ENCODE measurements around the gene SLC12A4.
A peak's percentile ranks its signal among the peaks of the same experiment; 100 is the strongest.
"Not testable (repeated sequence)": the region's sequence is repeated elsewhere in the genome, so short reads cannot be mapped to it uniquely, and the experiment has no call there.

Gene SLC12A4

DNA sequence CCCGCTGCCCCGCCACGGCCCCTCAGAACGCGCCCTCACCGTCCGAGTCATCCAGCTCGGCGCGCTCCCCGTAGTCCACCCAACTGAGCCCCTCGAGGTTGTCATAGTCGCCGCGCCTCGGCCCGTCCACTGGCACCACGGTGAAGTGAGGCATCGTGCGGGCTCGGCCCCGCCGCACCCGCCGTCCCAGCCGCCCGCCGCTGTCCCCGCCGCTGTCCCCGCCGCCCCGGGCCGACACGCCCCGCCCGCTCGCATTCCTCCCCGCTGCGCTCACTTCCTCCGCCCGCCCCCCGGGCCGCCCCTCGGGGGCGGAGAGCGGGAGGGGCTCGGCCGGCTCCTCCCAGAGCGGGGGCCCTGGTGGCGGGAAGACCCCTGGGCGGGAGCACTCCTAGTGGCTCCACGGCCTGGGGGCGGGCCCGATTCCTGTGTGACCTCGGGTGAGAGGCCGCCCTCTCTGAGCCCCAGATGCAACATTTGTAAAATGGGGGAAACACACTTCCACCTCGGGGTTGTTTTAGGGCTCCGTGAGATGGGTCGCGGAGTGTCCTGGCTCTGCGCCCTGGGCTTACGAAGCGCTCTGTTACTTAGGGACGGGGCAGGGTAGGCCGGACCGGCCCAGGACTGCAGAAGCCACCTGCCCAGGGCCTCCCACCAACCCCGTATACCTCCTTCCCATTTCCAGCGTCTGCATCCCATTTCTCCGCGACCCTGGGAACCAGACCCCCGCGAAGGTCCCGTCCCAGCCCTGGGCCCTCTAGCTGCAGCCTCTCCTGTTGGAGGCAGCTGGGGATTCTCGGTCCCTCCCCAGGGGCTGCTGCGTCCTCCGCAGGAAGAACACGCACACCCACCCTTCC, at the start of gene SLC12A4:
TSS of gene SLC12A4 (minus strand) at position 238 of the 854 bp plus-strand sequence. CDS start at position 154, 84 bp downstream.
- Histone ChIP-seq H3K36me3 (ENCODE audit: control insufficient read depth, insufficient read depth, low read length) (no peaks in the 10 kb centered on the region), H3K9me3 (ENCODE audit: control insufficient read depth, low read length) (no peaks in the 10 kb centered on the region), H3K27me3 (ENCODE audit: control insufficient read depth, insufficient read depth, low read length) (no peaks in the 10 kb centered on the region), H3K4me3 (ENCODE audit: low read depth, low read length) (peak within 1 kb of the TSS; percentile 84), H3K4me2 (ENCODE audit: low read length) (peak within 1 kb of the TSS; percentile 99), H3K27ac (peak within 1 kb of the TSS; percentile 67), H3K79me2 (no peaks in the 10 kb centered on the region), H2AFZ (peak within 1 kb of the TSS; percentile 97), H3K4me1 (peaks cover 31% of the 10 kb centered on the region), H3K9ac (peak within 1 kb of the TSS; percentile 46)
- TF ChIP-seq, protein P1, sequence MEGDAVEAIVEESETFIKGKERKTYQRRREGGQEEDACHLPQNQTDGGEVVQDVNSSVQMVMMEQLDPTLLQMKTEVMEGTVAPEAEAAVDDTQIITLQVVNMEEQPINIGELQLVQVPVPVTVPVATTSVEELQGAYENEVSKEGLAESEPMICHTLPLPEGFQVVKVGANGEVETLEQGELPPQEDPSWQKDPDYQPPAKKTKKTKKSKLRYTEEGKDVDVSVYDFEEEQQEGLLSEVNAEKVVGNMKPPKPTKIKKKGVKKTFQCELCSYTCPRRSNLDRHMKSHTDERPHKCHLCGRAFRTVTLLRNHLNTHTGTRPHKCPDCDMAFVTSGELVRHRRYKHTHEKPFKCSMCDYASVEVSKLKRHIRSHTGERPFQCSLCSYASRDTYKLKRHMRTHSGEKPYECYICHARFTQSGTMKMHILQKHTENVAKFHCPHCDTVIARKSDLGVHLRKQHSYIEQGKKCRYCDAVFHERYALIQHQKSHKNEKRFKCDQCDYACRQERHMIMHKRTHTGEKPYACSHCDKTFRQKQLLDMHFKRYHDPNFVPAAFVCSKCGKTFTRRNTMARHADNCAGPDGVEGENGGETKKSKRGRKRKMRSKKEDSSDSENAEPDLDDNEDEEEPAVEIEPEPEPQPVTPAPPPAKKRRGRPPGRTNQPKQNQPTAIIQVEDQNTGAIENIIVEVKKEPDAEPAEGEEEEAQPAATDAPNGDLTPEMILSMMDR (IDR thresholded peaks at IDR 0.05) = no peak

DNA sequence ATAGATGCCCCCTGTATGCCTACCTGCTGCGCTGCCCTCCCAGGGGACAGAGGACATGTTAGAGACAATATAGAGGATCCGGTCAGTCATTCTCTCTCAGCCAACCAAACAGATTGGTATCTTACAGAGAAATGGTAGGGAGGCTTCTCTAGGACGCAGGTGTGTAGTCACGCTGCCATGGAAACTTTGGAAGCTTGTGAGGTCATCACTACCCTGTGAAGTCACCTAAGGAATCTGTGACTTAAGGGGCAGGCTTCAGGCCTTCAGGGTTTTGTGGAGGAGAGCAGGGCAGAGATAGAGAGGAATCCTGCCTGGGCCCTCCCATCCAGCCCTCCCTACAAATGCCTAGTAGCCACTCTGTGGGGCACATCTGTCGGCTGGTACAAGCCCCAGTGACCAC, 47.2 kb upstream of the SLC12A4 start, which contains the start of gene DPEP2NB:
TSS of gene DPEP2NB (minus strand) at position 231 of the 400 bp plus-strand sequence. CDS start at position 90, 141 bp downstream.
- H3K4me3 ChIP-seq (ENCODE audit: low read depth, low read length) = no peak within 1 kb of the TSS
- H2AFZ ChIP-seq = peak within 1 kb of the TSS; percentile 5
- TF ChIP-seq, protein P1 (IDR thresholded peaks at IDR 0.05) = no peak

DNA sequence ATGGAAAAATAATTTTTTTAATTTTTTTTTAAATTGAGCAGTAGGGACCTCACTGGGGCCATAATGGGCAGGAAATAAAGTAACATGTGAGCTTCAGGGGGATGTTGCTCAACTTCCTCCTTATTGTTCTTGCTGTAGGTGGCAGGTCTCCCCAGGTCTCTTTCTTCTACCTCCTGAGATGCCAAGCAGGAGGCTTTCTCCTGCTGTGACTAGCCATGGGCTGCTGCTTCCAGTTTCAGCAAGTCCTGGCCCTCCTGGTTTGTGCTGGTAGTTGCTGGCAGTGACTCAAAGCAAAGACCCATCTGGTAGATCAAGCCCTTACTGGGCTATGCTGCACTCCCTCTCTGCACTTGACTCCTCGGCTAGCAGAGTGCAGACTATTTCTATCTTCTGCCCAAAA, 45.0 kb upstream of the SLC12A4 start:
- Histone ChIP-seq H3K27ac (no peak overlapping the region), H3K27me3 (ENCODE audit: control insufficient read depth, insufficient read depth, low read length) (no peaks in the 10 kb centered on the region), H3K36me3 (ENCODE audit: control insufficient read depth, insufficient read depth, low read length) (no peaks in the 10 kb centered on the region), H3K9me3 (ENCODE audit: control insufficient read depth, low read length) (no peaks in the 10 kb centered on the region), H3K4me1 (no peaks in the 10 kb centered on the region), H2AFZ (no peak overlapping the region), H3K9ac (no peak overlapping the region), H3K79me2 (no peaks in the 10 kb centered on the region), H3K4me3 (ENCODE audit: low read depth, low read length) (no peak overlapping the region), H3K4me2 (ENCODE audit: low read length) (no peak overlapping the region)
- TF ChIP-seq, protein P1 (IDR thresholded peaks at IDR 0.05) = no peak

More for the DNA sequence above, 47.2 kb upstream of the SLC12A4 start, which contains the start of gene DPEP2NB:
- Histone ChIP-seq H3K9me3 (ENCODE audit: control insufficient read depth, low read length) (no peaks in the 10 kb centered on the region), H3K4me1 (no peaks in the 10 kb centered on the region), H3K9ac (no peak within 1 kb of the TSS), H3K27me3 (ENCODE audit: control insufficient read depth, insufficient read depth, low read length) (no peaks in the 10 kb centered on the region), H3K4me2 (ENCODE audit: low read length) (no peak within 1 kb of the TSS), H3K36me3 (ENCODE audit: control insufficient read depth, insufficient read depth, low read length) (no peaks in the 10 kb centered on the region), H3K79me2 (no peaks in the 10 kb centered on the region), H3K27ac (no peak within 1 kb of the TSS)

DNA sequence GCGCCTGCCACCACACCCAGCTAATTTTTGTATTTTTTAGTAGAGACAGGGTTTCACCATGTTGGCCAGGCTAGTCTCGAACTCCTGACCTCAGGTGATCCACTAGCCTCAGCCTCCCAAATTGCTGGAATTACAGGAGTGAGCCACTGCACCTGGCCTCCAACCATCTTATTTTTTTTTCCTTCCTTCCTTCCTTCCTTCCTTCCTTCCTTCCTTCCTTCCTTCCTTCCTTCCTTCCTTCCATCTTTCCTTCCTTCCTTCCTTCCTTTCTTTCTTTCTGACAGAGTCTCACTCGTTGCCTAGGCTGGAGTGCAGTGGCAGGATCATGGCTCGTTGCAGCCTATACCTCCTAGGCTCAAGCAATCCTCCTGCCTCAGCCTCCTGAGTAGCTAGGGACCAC, 41.4 kb upstream of the SLC12A4 start:
- H3K79me2 ChIP-seq; H3K9me3 ChIP-seq (ENCODE audit: control insufficient read depth, low read length); H3K36me3 ChIP-seq (ENCODE audit: control insufficient read depth, insufficient read depth, low read length); H3K9ac ChIP-seq; H3K4me2 ChIP-seq (ENCODE audit: low read length); H3K27me3 ChIP-seq (ENCODE audit: control insufficient read depth, insufficient read depth, low read length); H3K4me1 ChIP-seq; H3K27ac ChIP-seq; H3K4me3 ChIP-seq (ENCODE audit: low read depth, low read length); H2AFZ ChIP-seq: not testable (repeated sequence)

DNA sequence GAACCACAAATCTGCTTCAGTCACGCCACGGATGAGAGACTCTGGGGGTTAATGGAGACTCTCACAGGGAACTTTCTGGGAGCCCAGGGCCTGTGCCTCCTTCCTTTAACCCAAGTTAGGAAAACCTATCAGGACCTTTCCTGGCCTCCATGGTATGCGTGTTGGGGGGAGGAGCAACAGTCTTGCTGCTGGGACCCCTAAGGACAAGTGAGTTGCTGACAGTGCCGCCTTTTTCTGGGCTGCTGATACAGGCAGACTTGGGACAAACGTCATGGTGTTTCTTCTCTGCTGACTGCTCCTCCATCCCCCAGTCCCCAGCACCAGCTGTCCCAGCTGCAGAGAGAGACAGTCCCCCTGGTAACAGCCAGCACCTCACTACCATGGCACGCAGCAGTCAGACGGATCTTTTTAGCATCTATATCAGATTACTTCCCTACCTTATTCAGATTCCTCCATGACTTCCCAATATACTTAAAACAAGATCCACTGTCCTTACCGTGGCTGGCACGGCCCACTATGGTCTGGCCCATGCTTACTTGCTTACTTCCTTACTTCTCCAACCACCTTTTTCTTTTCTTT, 40.8 kb upstream of the SLC12A4 start:
- Histone ChIP-seq H3K79me2 (no peaks in the 10 kb centered on the region), H3K36me3 (ENCODE audit: control insufficient read depth, insufficient read depth, low read length) (no peaks in the 10 kb centered on the region), H3K9ac (no peak overlapping the region), H3K27me3 (ENCODE audit: control insufficient read depth, insufficient read depth, low read length) (no peaks in the 10 kb centered on the region), H2AFZ (no peak overlapping the region), H3K4me3 (ENCODE audit: low read depth, low read length) (no peak overlapping the region), H3K4me2 (ENCODE audit: low read length) (no peak overlapping the region), H3K27ac (no peak overlapping the region), H3K4me1 (no peaks in the 10 kb centered on the region), H3K9me3 (ENCODE audit: control insufficient read depth, low read length) (no peaks in the 10 kb centered on the region)
- TF ChIP-seq, protein P1 (IDR thresholded peaks at IDR 0.05) = no peak
